DOHH2 (cell line): Measurements from ENCODE around the gene RALBP1.

Experiments used
- EZH2phosphoT487 ChIP-seq: fragments of 200-600 bp; sonication (generic); IDR thresholded peaks from 2 replicates; pipeline ENCODE4 v1.6.1; 2017; ENCODE audit warnings: borderline replicate concordance, mild to moderate bottlenecking, antibody characterized with exemption, low read length, moderate library complexity, mixed read lengths
- TF ChIP-seq, protein P1 (sequence below): fragments of 200-600 bp; sonication (generic); IDR thresholded peaks from one replicate; pipeline ENCODE4 v1.5.1; 2014; ENCODE audit warnings: antibody characterized with exemption, mild to moderate bottlenecking, low read depth, low read length; ENCODE audit not compliant: poor library complexity, severe bottlenecking

GRCh38 chr18:9441061-9441460 is 34.3 kb upstream of the RALBP1 start:
- TF ChIP-seq, protein P1, sequence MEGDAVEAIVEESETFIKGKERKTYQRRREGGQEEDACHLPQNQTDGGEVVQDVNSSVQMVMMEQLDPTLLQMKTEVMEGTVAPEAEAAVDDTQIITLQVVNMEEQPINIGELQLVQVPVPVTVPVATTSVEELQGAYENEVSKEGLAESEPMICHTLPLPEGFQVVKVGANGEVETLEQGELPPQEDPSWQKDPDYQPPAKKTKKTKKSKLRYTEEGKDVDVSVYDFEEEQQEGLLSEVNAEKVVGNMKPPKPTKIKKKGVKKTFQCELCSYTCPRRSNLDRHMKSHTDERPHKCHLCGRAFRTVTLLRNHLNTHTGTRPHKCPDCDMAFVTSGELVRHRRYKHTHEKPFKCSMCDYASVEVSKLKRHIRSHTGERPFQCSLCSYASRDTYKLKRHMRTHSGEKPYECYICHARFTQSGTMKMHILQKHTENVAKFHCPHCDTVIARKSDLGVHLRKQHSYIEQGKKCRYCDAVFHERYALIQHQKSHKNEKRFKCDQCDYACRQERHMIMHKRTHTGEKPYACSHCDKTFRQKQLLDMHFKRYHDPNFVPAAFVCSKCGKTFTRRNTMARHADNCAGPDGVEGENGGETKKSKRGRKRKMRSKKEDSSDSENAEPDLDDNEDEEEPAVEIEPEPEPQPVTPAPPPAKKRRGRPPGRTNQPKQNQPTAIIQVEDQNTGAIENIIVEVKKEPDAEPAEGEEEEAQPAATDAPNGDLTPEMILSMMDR = no peak
- no peak for TF ChIP-seq EZH2phosphoT487
